Spleen (tissue), 11 donors: ENCODE measurements around the gene SIRPB2. TPM values are rescaled to one million over a fixed set of nuclear protein-coding genes. Genes with fewer than 3 reads are reported as not detected.
A peak's percentile ranks its signal among the peaks of the same experiment; 100 is the strongest.

Experiments used
- DNase-seq: peaks from one replicate; pipeline ENCODE4 v3.0.0-alpha.2; 2020
- H3K27ac ChIP-seq, 8 donors: fragments of 200-600 bp; sonication (generic) in 7 of 8; 1 replicate in 4 of 8; 2 replicates in 4 of 8; pipeline versions ENCODE4 v1.5.0 to v1.8.0; 2016 to 2021; ENCODE audit warnings: inconsistent platforms in 4 of 8, mild to moderate bottlenecking in 4 of 8, moderate library complexity in 1 of 8
- H3K27me3 ChIP-seq, 7 donors: fragments of 200-600 bp; sonication (generic) in 6 of 7; replicated peaks in 1 of 7; 1 replicate in 4 of 7; 2 replicates in 3 of 7; pipeline versions ENCODE4 v1.5.0 to v1.8.0; 2016 to 2021; ENCODE audit warnings: inconsistent platforms in 3 of 7, mild to moderate bottlenecking in 1 of 7
- H3K36me3 ChIP-seq, 6 donors: fragments of 200-600 bp; sonication (generic) in 5 of 6; 1 replicate in 4 of 6; 2 replicates in 2 of 6; pipeline versions ENCODE4 v1.5.0 to v1.8.0; 2016 to 2021; ENCODE audit warnings: inconsistent platforms in 2 of 6
- H3K4me1 ChIP-seq, 6 donors: fragments of 200-600 bp; sonication (generic) in 5 of 6; 1 replicate in 3 of 6; 2 replicates in 3 of 6; pipeline versions ENCODE4 v1.5.0 to v1.8.0; 2016 to 2021; ENCODE audit warnings: inconsistent platforms in 3 of 6
- H3K4me3 ChIP-seq, 8 donors: fragments of 200-600 bp; sonication (generic) in 7 of 8; 1 replicate in 4 of 8; 2 replicates in 4 of 8; pipeline versions ENCODE4 v1.5.0 to v1.8.0; 2016 to 2021; ENCODE audit warnings: inconsistent platforms in 4 of 8, mild to moderate bottlenecking in 4 of 8, moderate library complexity in 2 of 8
- H3K9me3 ChIP-seq, 8 donors: fragments of 200-600 bp; sonication (generic) in 7 of 8; 1 replicate in 4 of 8; 2 replicates in 4 of 8; pipeline versions ENCODE4 v1.5.0 to v1.8.0; 2016 to 2021; ENCODE audit warnings: inconsistent platforms in 4 of 8
- CTCF ChIP-seq, 11 experiments: fragments of 200-600 bp in 7 of 11; fragments of 450-650 bp in 4 of 11; sonication (generic) in 4 of 11; IDR thresholded peaks in 8 of 11; conservative IDR thresholded peaks in 3 of 11; 1 replicate in 7 of 11; 2 replicates in 4 of 11; pipeline versions ENCODE4 v1.4.0 to v1.8.0; 2016 to 2021; ENCODE audit warnings: antibody characterized with exemption in 11 of 11, inconsistent platforms in 4 of 11, mild to moderate bottlenecking in 1 of 11
- POLR2A ChIP-seq, 3 donors: fragments of 450-650 bp; IDR thresholded peaks; one replicate each; pipeline ENCODE4 v1.5.1; 2017; ENCODE audit warnings: antibody characterized with exemption in 3 of 3, mild to moderate bottlenecking in 1 of 3
- POLR2AphosphoS5 ChIP-seq, 3 donors: sonication (generic); formaldehyde crosslinking; IDR thresholded peaks; one replicate each; pipeline ENCODE4 v1.5.1; 2017; ENCODE audit warnings: antibody characterized with exemption in 3 of 3
- WGBS, 5 donors: extraction: QIAGEN DNeasy Blood & Tissue Kit in 3 of 5; methylation state at CpG; one replicate each; pipeline versions ENCODE4 v1.1.5 to v1.1.7; 2013 to 2018; 5-methylcytosine and 5-hydroxymethylcytosine counted together
- intact Hi-C: fragments of 100-400 bp; cut with DNase I; formaldehyde crosslinking; loops from one replicate; pipeline ENCODE4 v1.15.0; 2023; ENCODE audit warnings: low total_unique reads
- polyA plus RNA-seq, 3 donors: library from polyadenylated mRNA; stranded (reverse); fragments of 200-250 nt; gene quantifications; one replicate each; pipeline ENCODE4 v1.2.1, GENCODE V29; 2013
- total RNA-seq, 7 donors: library from RNA; depleted of rRNA in 3 of 7; stranded (reverse); fragments of >200 nt in 3 of 7; fragmentation: NEBNext Ultra II Directional in 4 of 7; extraction: Animal tissue kit (Norgen Biotek cat#: 25700) in 4 of 7; gene quantifications; one replicate each; pipeline versions ENCODE4 v1.1.0 to v1.2.1, GENCODE V29; 2016 to 2021
- donor health status: healthy with polysubstance abuse.
- donor health status: DM: no; HTN: no; CAD: no; lungs with moderate emphysema.
- donor health status: DM: no; HTN: no; CAD: no.
- donor health status: Bipolar disorder and iron deficiency.
- donor health status: healthy.
- donor health status: DM: no; HTN: no; CAD: no.
- donor health status: DM: yes; HTN: yes; CAD: no.

The SIRPB2 gene
- total and polyA plus RNA-seq, 10 donors = 2.1 to 92.2 (median 31.4) TPM

- DNase-seq = no peak
- intact Hi-C loops = no loop called here
- H3K36me3 ChIP-seq = peaks cover 16 to 88% (median 70%) of the 10 kb centered on the region in 6 donors
- no peak overlapping the region for H3K4me3 ChIP-seq
- 91 to 100% (median 95%) methylated on average over 2 of the region's 2 CpGs for WGBS, 5 donors
- H3K27ac ChIP-seq = no peak overlapping the region
- TF ChIP-seq CTCF (IDR thresholded peaks at IDR 0.05 in 8 of 11, conservative IDR thresholded peaks at IDR 0.05 in 3 of 11) (no peak), POLR2A (IDR thresholded peaks at IDR 0.05) (no peak), POLR2AphosphoS5 (IDR thresholded peaks at IDR 0.05) (no peak)
- peaks cover 0 to 11% (median 3%) of the 10 kb centered on the region in 6 donors for H3K4me1 ChIP-seq
- H3K27me3 ChIP-seq = no peaks in the 10 kb centered on the region
- no peaks in the 10 kb centered on the region for H3K9me3 ChIP-seq
These were observed 48.9 kb downstream of the SIRPB2 start for GRCh38 chr20:1442304-1442703.

GRCh38 chr20:1441133-1441532 is 50.1 kb downstream of the SIRPB2 start:
- Histone ChIP-seq H3K27ac (no peak overlapping the region), H3K27me3 (no peaks in the 10 kb centered on the region), H3K9me3 (no peaks in the 10 kb centered on the region), H3K4me1 (peaks cover 0 to 23% (median 8%) of the 10 kb centered on the region in 6 donors), H3K36me3 (peaks cover 15 to 76% (median 58%) of the 10 kb centered on the region in 6 donors), H3K4me3 (no peak overlapping the region)
- no peak for DNase-seq
- intact Hi-C loops = no loop called here
- 67 to 96% (median 73%) methylated on average over 3 of the region's 3 CpGs for WGBS, 5 donors
- TF ChIP-seq POLR2AphosphoS5 (IDR thresholded peaks at IDR 0.05) = no peak
- no peak for TF ChIP-seq CTCF (IDR thresholded peaks at IDR 0.05 in 8 of 11, conservative IDR thresholded peaks at IDR 0.05 in 3 of 11)
- TF ChIP-seq POLR2A (IDR thresholded peaks at IDR 0.05) = no peak

- no peaks in the 10 kb centered on the region for H3K9me3 ChIP-seq
- H3K27ac ChIP-seq = no peak overlapping the region
- intact Hi-C loops = no loop called here
- H3K36me3 ChIP-seq = peaks cover 12 to 65% (median 47%) of the 10 kb centered on the region in 6 donors
- TF ChIP-seq POLR2A (IDR thresholded peaks at IDR 0.05) (no peak), CTCF (IDR thresholded peaks at IDR 0.05 in 8 of 11, conservative IDR thresholded peaks at IDR 0.05 in 3 of 11) (peak in 4 of 11 experiments; percentile 9 to 37 (median 28)), POLR2AphosphoS5 (IDR thresholded peaks at IDR 0.05) (no peak)
- 65 to 92% (median 83%) methylated on average over 6 of the region's 6 CpGs for WGBS, 5 donors
- H3K4me3 ChIP-seq = no peak overlapping the region
- peaks cover 5 to 34% (median 14%) of the 10 kb centered on the region in 6 donors for H3K4me1 ChIP-seq
- H3K27me3 ChIP-seq = no peaks in the 10 kb centered on the region
- no peak for DNase-seq
These were observed 51.2 kb downstream of the SIRPB2 start for GRCh38 chr20:1440024-1440423.

GRCh38 chr20:1438361-1438760 is 52.9 kb downstream of the SIRPB2 start:
- no peaks in the 10 kb centered on the region for H3K9me3 ChIP-seq
- H3K4me1 ChIP-seq = peaks cover 15 to 48% (median 27%) of the 10 kb centered on the region in 6 donors
- intact Hi-C loops = loop anchor here (2.0 kb wide), 1 partner anchor 126 kb away; no protein-coding TSS in a partner anchor
- no peak overlapping the region for H3K27ac ChIP-seq
- H3K36me3 ChIP-seq = peaks cover 4 to 48% (median 30%) of the 10 kb centered on the region in 6 donors
- H3K4me3 ChIP-seq = no peak overlapping the region
- no peak for DNase-seq
- TF ChIP-seq POLR2AphosphoS5 (IDR thresholded peaks at IDR 0.05) (no peak), POLR2A (IDR thresholded peaks at IDR 0.05) (no peak), CTCF (IDR thresholded peaks at IDR 0.05 in 8 of 11, conservative IDR thresholded peaks at IDR 0.05 in 3 of 11) (no peak)
- H3K27me3 ChIP-seq = peaks cover 0 to 5% (median 0%) of the 10 kb centered on the region in 7 donors
- 5 to 92% (median 44%) methylated on average over 1 of the region's 1 CpG for WGBS, 5 donors
